BE2C (cell line): ENCODE measurements around the gene PEDS1.
"Not testable (repeated sequence)": the region's sequence is repeated elsewhere in the genome, so short reads cannot be mapped to it uniquely, and the experiment has no call there.

Source experiments
- DNase-seq: peaks from one replicate; pipeline ENCODE4 v3.0.0-alpha.2; 2020
- H3K27me3 ChIP-seq: fragments of 250-450 bp; sonication (Bioruptor Pico); 2 replicates; pipeline ENCODE4 v1.5.1; 2020; ENCODE audit warnings: mild to moderate bottlenecking
- H3K36me3 ChIP-seq: fragments of 250-450 bp; sonication (Bioruptor Pico); 2 replicates; pipeline ENCODE4 v1.5.1; 2020; ENCODE audit warnings: mild to moderate bottlenecking
- H3K4me1 ChIP-seq: fragments of 250-450 bp; sonication (Bioruptor Pico); 2 replicates; pipeline ENCODE4 v1.5.1; 2020
- H3K4me3 ChIP-seq: 2 replicates; pipeline ENCODE4 v1.5.1; 2011; ENCODE audit warnings: low read depth, low read length
- H3K9me3 ChIP-seq: fragments of 250-450 bp; sonication (Bioruptor Pico); 2 replicates; pipeline ENCODE4 v1.5.1; 2020
- TF ChIP-seq, protein P1 (sequence below): IDR thresholded peaks from 2 replicates; pipeline ENCODE4 v1.5.1; 2012; ENCODE audit warnings: mild to moderate bottlenecking, low read depth, low read length

The PEDS1 gene

GRCh38 chr20:50169329-50169823 lies 15.9 kb upstream of the PEDS1 start:
- Histone ChIP-seq H3K9me3 (no peaks in the 10 kb centered on the region), H3K4me1 (0 out of 2 replicates have a peak, but pooled peaks cover 2% of the 10 kb centered on the region), H3K4me3 (no peak overlapping the region), H3K36me3 (no peaks in the 10 kb centered on the region), H3K27me3 (no peaks in the 10 kb centered on the region)
- TF ChIP-seq, protein P1, sequence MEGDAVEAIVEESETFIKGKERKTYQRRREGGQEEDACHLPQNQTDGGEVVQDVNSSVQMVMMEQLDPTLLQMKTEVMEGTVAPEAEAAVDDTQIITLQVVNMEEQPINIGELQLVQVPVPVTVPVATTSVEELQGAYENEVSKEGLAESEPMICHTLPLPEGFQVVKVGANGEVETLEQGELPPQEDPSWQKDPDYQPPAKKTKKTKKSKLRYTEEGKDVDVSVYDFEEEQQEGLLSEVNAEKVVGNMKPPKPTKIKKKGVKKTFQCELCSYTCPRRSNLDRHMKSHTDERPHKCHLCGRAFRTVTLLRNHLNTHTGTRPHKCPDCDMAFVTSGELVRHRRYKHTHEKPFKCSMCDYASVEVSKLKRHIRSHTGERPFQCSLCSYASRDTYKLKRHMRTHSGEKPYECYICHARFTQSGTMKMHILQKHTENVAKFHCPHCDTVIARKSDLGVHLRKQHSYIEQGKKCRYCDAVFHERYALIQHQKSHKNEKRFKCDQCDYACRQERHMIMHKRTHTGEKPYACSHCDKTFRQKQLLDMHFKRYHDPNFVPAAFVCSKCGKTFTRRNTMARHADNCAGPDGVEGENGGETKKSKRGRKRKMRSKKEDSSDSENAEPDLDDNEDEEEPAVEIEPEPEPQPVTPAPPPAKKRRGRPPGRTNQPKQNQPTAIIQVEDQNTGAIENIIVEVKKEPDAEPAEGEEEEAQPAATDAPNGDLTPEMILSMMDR = peak; percentile 98
- peak; percentile 74 for DNase-seq

DNA sequence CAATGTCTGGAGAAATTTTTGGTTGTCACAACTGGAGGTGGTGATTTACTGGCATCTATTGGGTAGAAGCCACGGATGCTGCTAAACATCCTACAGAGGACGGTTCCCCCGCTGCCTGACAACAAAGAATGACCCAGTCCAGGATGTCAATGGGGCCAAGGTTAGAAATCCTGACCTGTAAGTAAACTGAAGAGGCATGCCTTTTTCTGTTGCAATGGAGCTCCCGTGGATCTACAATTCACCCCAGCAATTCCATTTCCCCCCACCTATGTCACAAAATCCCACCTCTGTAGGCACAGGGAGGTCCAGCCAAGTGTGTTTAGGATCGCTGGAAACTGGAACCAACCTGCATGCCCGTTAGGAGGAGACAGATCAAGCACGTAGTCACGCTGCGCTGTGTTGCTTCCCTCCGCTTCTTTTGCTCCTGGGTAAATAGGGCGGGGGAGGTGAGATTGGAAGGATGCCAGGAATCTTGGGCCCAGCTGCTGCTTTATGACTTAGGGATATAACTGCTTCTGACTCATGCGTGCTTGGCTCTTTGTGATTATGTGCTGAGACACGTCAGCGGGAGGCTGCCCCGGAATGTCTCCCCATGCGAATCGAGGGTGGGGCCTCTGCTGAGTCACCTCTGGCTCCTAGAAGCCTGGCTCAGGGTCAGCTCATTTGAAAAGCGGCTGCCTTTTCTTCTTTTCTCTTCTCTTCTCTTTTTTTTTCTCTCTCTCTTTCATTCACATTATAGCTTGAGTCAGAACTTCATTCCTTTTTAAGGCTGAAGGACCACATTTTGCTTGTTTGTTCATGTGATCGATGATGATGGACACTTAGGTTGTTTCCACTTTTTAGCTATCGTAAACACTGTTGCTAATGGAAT lies 12.4 kb upstream of the PEDS1 start:
- TF ChIP-seq, protein P1 = peak; percentile 24; the same call in 1 of the 2 replicates
- Histone ChIP-seq H3K27me3 (no peaks in the 10 kb centered on the region), H3K36me3 (no peaks in the 10 kb centered on the region), H3K4me3 (peak overlapping the region; percentile 50), H3K9me3 (no peaks in the 10 kb centered on the region), H3K4me1 (0 out of 2 replicates have a peak, but pooled peaks cover 2% of the 10 kb centered on the region)
- DNase-seq = peak; percentile 96

GRCh38 chr20:50163570-50164317 lies 10.2 kb upstream of the PEDS1 start:
- H3K4me1 ChIP-seq = peaks cover 2% of the 10 kb centered on the region; the same call in 1 of the 2 replicates
- no peaks in the 10 kb centered on the region for H3K9me3 ChIP-seq
- H3K4me3 ChIP-seq = no peak overlapping the region
- no peak for DNase-seq
- no peaks in the 10 kb centered on the region for H3K27me3 ChIP-seq
- H3K36me3 ChIP-seq = no peaks in the 10 kb centered on the region
- TF ChIP-seq, protein P1 = no peak

DNA sequence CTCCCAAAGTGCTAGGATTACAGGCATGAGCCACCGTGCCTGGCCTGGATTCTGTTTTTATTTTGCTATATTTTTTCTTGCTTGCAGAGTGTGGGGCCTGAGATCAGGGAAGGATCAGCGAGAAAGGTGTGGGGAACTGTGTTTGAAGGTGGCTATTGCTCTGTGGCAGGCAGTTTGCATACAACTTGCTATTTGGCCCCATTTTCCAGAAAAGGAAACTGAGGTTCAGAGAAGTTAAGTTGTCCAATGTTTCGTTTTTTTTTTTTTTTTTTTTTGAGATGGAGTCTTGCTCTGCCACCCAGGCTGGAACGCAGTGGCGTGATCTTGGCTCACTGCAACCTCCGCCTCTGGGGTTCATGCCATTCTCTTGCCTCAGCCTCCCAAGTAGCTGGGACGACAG lies 8.0 kb upstream of the PEDS1 start:
- not testable (repeated sequence) for H3K9me3 ChIP-seq, H3K27me3 ChIP-seq, H3K36me3 ChIP-seq, DNase-seq, H3K4me1 ChIP-seq, H3K4me3 ChIP-seq

GRCh38 chr20:50153153-50153499 lies 397 bp downstream of the PEDS1 start:
- H3K9me3 ChIP-seq = no peaks in the 10 kb centered on the region

More at GRCh38 chr20:50153153-50153499, 397 bp downstream of the PEDS1 start:
- peak overlapping the region; percentile 96 for H3K4me3 ChIP-seq
- TF ChIP-seq, protein P1 = no peak
- DNase-seq = peak; percentile 32
- peaks cover 11% of the 10 kb centered on the region for H3K36me3 ChIP-seq
- peaks cover 5% of the 10 kb centered on the region for H3K4me1 ChIP-seq
- H3K27me3 ChIP-seq = no peaks in the 10 kb centered on the region
